GM12875 (cell line): Measurements from ENCODE around the gene AFTPH.

Experiments used
- H3K4me3 ChIP-seq: one replicate; pipeline ENCODE4 v1.5.1; 2011; ENCODE audit warnings: low read depth, low read length, control low read depth
- CTCF ChIP-seq: IDR thresholded peaks from 2 replicates; pipeline ENCODE4 v1.5.1; 2011; ENCODE audit warnings: low read depth, mild to moderate bottlenecking, control low read depth, inconsistent platforms, low read length, moderate library complexity, borderline replicate concordance; ENCODE audit not compliant: insufficient read depth

The AFTPH gene

GRCh38 chr2:64567473-64567872, 43.3 kb downstream of the AFTPH start:
- no peak overlapping the region for H3K4me3 ChIP-seq
- no peak for TF ChIP-seq CTCF

- no peak overlapping the region for H3K4me3 ChIP-seq
- TF ChIP-seq CTCF: no peak
Measured at GRCh38 chr2:64568836-64569235, 44.7 kb downstream of the AFTPH start.

- no peak overlapping the region for H3K4me3 ChIP-seq
- no peak for TF ChIP-seq CTCF
Measured at GRCh38 chr2:64574871-64575270, 50.7 kb downstream of the AFTPH start.

GRCh38 chr2:64581018-64581417, 56.9 kb downstream of the AFTPH start:
- H3K4me3 ChIP-seq: no peak overlapping the region
- TF ChIP-seq CTCF: no peak

GRCh38 chr2:64581777-64582539, 57.8 kb downstream of the AFTPH start:
- no peak overlapping the region for H3K4me3 ChIP-seq
- no peak for TF ChIP-seq CTCF

- no peak overlapping the region for H3K4me3 ChIP-seq
- TF ChIP-seq CTCF: no peak
Measured at GRCh38 chr2:64582774-64583340, 58.7 kb downstream of the AFTPH start.

- H3K4me3 ChIP-seq: no peak overlapping the region
- no peak for TF ChIP-seq CTCF
Measured at GRCh38 chr2:64586054-64586453, 61.9 kb downstream of the AFTPH start.
